ENCODE data around the gene GRM7. TPM values are rescaled to one million over a fixed set of nuclear protein-coding genes. Genes with fewer than 3 reads are reported as not detected.

GRM7 gene
- total RNA-seq, 1 experiment from 2014 or later: not detected

DNA sequence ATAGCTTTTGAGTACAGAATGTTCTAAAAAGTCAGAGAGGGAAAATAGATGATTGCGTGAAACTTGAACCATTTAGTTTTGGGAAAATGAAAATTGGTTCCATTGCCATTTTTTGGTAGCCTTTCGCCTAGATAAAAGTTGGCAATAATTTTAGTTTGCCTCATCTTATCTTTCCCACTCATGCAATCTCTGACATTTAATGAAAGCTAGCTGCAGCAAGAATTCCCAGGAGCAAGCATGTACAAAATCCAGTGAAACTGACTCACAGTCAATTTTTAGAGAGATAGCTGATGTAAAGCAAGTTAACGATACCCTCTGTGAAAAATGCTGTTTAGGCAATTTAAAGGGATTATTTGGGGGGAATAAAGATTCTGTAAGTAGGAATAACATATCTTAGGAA lies 797.4 kb downstream of the GRM7 start (continued):
- TF ChIP-seq, protein P1, sequence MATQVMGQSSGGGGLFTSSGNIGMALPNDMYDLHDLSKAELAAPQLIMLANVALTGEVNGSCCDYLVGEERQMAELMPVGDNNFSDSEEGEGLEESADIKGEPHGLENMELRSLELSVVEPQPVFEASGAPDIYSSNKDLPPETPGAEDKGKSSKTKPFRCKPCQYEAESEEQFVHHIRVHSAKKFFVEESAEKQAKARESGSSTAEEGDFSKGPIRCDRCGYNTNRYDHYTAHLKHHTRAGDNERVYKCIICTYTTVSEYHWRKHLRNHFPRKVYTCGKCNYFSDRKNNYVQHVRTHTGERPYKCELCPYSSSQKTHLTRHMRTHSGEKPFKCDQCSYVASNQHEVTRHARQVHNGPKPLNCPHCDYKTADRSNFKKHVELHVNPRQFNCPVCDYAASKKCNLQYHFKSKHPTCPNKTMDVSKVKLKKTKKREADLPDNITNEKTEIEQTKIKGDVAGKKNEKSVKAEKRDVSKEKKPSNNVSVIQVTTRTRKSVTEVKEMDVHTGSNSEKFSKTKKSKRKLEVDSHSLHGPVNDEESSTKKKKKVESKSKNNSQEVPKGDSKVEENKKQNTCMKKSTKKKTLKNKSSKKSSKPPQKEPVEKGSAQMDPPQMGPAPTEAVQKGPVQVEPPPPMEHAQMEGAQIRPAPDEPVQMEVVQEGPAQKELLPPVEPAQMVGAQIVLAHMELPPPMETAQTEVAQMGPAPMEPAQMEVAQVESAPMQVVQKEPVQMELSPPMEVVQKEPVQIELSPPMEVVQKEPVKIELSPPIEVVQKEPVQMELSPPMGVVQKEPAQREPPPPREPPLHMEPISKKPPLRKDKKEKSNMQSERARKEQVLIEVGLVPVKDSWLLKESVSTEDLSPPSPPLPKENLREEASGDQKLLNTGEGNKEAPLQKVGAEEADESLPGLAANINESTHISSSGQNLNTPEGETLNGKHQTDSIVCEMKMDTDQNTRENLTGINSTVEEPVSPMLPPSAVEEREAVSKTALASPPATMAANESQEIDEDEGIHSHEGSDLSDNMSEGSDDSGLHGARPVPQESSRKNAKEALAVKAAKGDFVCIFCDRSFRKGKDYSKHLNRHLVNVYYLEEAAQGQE (IDR thresholded peaks at IDR 0.05; ENCODE audit: low read depth): no peak
- TF ChIP-seq ELF1 (IDR thresholded peaks at IDR 0.05; ENCODE audit: borderline replicate concordance, low read depth) (no peak), EGR1 (IDR thresholded peaks at IDR 0.05; ENCODE audit: low read depth) (no peak), SRF (IDR thresholded peaks at IDR 0.05; ENCODE audit: low read depth) (no peak), POLR2A (IDR thresholded peaks at IDR 0.05; ENCODE audit: borderline replicate concordance, extremely low read depth, insufficient read depth, insufficient read length) (no peak)

DNA sequence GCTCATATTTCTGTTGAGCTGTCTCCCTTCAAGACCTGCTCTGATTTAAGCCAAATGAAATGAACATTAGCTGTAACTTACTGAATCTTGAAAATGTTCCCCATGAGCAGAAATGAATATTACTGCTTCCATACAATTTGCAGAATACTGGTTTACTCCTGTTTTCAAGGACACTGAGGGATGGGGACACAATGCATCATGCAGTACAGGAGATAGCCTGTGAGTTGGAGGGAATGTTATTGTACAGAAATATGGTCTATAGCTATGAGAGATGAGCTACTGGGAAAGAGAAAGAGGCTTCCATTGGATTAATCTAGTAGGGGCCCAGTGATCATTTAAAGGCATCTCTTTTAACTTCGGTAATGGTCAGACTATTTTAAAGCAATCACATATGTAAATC lies 798.2 kb downstream of the GRM7 start:
- Histone ChIP-seq H3K4me3 (replicated peaks in 1 of 2; ENCODE audit: low read depth in 1 of 2, low read length in 2 of 2) (no peak overlapping the region), H3K9me3 (ENCODE audit: control insufficient read depth in 1 of 2, insufficient read depth in 1 of 2, low read depth in 1 of 2, low read length in 2 of 2) (no peaks in the 10 kb centered on the region), H3K36me3 (ENCODE audit: control insufficient read depth in 1 of 2, insufficient read depth in 2 of 2, low read length in 2 of 2) (no peaks in the 10 kb centered on the region), H3K9me2 (ENCODE audit: insufficient read depth) (no peaks in the 10 kb centered on the region), H3K79me2 (ENCODE audit: insufficient read depth, low read length) (no peaks in the 10 kb centered on the region), H3K9ac (ENCODE audit: low read length) (no peak overlapping the region), H2AFZ (ENCODE audit: low read depth, low read length, poor library complexity, severe bottlenecking) (no peak overlapping the region), H3K27ac (ENCODE audit: low read depth, low read length) (no peak overlapping the region), H3K4me1 (ENCODE audit: control insufficient read depth in 1 of 2, insufficient read depth in 2 of 2, low read length in 2 of 2) (no peaks in the 10 kb centered on the region), H4K20me1 (ENCODE audit: insufficient read depth) (no peaks in the 10 kb centered on the region), H3K27me3 (ENCODE audit: insufficient read depth, low read length) (no peaks in the 10 kb centered on the region), H3K4me2 (ENCODE audit: low read length) (no peak overlapping the region)
- TF ChIP-seq SIN3A (IDR thresholded peaks at IDR 0.05; ENCODE audit: low read depth) (no peak), EZH2 (IDR thresholded peaks at IDR 0.05) (no peak), TCF7L2 (IDR thresholded peaks at IDR 0.05; ENCODE audit: borderline replicate concordance, extremely low read depth, insufficient read depth, insufficient read length) (no peak), JUND (IDR thresholded peaks at IDR 0.05) (no peak), YY1 (IDR thresholded peaks at IDR 0.05; ENCODE audit: extremely low read depth, insufficient replicate concordance, low read depth, low read length) (no peak), RAD21 (IDR thresholded peaks at IDR 0.05; ENCODE audit: low read depth) (no peak), ELF1 (IDR thresholded peaks at IDR 0.05; ENCODE audit: borderline replicate concordance, low read depth) (no peak)
- DNase-seq (ENCODE audit: low read depth, low spot score) (no peak), ATAC-seq (no peak)
- CTCF ChIA-PET: no interaction called here
- BruUV-seq (replicated peaks): no TSS peak
- RAD21 ChIA-PET (ENCODE audit: low non-redundant PET in 1 of 2, low total read pairs in 2 of 2, uncharacterized antibody in 2 of 2, unreplicated experiment in 2 of 2): no interaction called here
- POLR2A ChIA-PET: no interaction called here
- intact Hi-C loops (cut with micrococcal nuclease): no loop called here
